DND-41 (cell line): ENCODE data around the gene TWSG1.
A peak's percentile ranks its signal among the peaks of the same experiment; 100 is the strongest.

Experiments
- EZH2 ChIP-seq: IDR thresholded peaks from 3 replicates; pipeline ENCODE4 v1.6.1; 2012; ENCODE audit warnings: borderline replicate concordance, low read depth, mild to moderate bottlenecking, moderate library complexity, low read length, inconsistent platforms; ENCODE audit not compliant: severe bottlenecking
- TF ChIP-seq, protein P1 (sequence below): IDR thresholded peaks from 2 replicates; pipeline ENCODE4 v1.5.1; 2012; ENCODE audit warnings: borderline replicate concordance, low read length, moderate library complexity, mild to moderate bottlenecking; ENCODE audit not compliant: poor library complexity, severe bottlenecking; ENCODE audit errors: extremely low read depth

DNA sequence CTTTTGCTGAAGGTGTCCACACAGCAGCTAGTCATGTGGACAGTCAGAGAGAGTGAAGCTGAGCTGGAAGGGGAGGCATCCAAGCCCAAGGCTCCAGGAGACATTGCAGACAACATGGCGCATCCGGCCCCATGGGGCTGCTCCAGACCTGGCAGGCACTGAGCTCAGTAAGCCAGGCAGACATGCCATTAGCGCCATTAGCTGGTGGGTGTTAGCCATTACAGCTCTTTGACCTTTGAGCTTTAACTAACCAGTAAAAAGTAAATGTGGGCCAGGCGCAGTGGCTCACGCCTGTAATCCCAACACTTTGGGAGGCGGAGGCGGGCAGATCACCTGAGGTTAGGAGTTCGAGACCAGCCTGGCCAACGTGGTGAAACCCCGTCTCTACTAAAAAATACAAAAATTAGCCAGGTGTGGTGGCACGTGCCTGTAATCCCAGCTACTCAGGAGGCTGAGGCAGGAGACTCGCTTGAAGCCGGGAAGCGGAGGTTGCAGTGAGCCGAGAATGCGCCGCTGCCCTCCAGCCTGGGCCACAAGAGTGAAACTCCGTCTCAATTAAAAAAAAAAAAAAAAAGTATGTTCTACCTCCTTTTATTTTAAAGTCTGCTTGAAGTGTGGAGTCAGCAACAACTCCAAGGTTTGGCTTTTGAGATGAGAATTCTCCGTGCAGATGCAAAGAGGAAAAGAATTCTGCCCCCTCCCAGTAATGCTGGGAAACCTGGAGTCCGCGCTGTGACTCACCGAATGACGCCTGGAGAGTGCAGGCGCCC lies 69.4 kb downstream of the TWSG1 start:
- TF ChIP-seq, protein P1, sequence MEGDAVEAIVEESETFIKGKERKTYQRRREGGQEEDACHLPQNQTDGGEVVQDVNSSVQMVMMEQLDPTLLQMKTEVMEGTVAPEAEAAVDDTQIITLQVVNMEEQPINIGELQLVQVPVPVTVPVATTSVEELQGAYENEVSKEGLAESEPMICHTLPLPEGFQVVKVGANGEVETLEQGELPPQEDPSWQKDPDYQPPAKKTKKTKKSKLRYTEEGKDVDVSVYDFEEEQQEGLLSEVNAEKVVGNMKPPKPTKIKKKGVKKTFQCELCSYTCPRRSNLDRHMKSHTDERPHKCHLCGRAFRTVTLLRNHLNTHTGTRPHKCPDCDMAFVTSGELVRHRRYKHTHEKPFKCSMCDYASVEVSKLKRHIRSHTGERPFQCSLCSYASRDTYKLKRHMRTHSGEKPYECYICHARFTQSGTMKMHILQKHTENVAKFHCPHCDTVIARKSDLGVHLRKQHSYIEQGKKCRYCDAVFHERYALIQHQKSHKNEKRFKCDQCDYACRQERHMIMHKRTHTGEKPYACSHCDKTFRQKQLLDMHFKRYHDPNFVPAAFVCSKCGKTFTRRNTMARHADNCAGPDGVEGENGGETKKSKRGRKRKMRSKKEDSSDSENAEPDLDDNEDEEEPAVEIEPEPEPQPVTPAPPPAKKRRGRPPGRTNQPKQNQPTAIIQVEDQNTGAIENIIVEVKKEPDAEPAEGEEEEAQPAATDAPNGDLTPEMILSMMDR, result peak; percentile 13
- TF ChIP-seq EZH2, result no peak
